Right lobe of liver (tissue), 4 donors: ENCODE measurements around the gene SCD.
A peak's percentile ranks its signal among the peaks of the same experiment; 100 is the strongest.

Source experiments
- POLR2A ChIP-seq: fragments of 450-650 bp; IDR thresholded peaks from one replicate; pipeline ENCODE4 v1.6.1; 2017; ENCODE audit warnings: antibody characterized with exemption, mild to moderate bottlenecking
- TF ChIP-seq, protein P1 (sequence below), 4 donors: fragments of 200-600 bp in 3 of 4; fragments of 450-650 bp in 1 of 4; IDR thresholded peaks; one replicate each; pipeline versions ENCODE4 v1.5.1 to v1.8.0; 2016 to 2022; ENCODE audit warnings: antibody characterized with exemption in 4 of 4, mild to moderate bottlenecking in 2 of 4
- donor health status: DM: no; HTN: no; CAD: no.
- donor health status: DM: no; HTN: no; CAD: no.
- donor health status: DM: no; HTN: yes; CAD: no.

DNA sequence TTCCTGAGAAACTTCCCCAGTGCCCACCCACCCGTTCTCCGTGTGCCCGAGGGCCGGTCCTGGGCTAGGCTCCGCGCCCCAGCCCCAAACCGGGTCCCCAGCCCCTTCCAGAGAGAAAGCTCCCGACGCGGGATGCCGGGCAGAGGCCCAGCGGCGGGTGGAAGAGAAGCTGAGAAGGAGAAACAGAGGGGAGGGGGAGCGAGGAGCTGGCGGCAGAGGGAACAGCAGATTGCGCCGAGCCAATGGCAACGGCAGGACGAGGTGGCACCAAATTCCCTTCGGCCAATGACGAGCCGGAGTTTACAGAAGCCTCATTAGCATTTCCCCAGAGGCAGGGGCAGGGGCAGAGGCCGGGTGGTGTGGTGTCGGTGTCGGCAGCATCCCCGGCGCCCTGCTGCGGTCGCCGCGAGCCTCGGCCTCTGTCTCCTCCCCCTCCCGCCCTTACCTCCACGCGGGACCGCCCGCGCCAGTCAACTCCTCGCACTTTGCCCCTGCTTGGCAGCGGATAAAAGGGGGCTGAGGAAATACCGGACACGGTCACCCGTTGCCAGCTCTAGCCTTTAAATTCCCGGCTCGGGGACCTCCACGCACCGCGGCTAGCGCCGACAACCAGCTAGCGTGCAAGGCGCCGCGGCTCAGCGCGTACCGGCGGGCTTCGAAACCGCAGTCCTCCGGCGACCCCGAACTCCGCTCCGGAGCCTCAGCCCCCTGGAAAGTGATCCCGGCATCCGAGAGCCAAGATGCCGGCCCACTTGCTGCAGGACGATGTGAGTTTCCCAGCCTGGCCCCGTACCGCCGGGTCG is at the start of gene SCD:
- TF ChIP-seq POLR2A = peak; percentile 85
- TF ChIP-seq, protein P1, sequence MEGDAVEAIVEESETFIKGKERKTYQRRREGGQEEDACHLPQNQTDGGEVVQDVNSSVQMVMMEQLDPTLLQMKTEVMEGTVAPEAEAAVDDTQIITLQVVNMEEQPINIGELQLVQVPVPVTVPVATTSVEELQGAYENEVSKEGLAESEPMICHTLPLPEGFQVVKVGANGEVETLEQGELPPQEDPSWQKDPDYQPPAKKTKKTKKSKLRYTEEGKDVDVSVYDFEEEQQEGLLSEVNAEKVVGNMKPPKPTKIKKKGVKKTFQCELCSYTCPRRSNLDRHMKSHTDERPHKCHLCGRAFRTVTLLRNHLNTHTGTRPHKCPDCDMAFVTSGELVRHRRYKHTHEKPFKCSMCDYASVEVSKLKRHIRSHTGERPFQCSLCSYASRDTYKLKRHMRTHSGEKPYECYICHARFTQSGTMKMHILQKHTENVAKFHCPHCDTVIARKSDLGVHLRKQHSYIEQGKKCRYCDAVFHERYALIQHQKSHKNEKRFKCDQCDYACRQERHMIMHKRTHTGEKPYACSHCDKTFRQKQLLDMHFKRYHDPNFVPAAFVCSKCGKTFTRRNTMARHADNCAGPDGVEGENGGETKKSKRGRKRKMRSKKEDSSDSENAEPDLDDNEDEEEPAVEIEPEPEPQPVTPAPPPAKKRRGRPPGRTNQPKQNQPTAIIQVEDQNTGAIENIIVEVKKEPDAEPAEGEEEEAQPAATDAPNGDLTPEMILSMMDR (IDR thresholded peaks at IDR 0.05) = no peak
